Stimulated activated CD8-positive, alpha-beta memory T cell treated with anti-CD3 and anti-CD28 coated beads, Interleukin-15, amount 100 ng/mL, for 48 hours (primary cell): ENCODE measurements around the gene CDCP2.
"Not testable (repeated sequence)": the region's sequence is repeated elsewhere in the genome, so short reads cannot be mapped to it uniquely, and the experiment has no call there.

Source experiments
- DNase-seq, 2 donors: peaks; one replicate each; pipeline ENCODE4 v3.0.0-alpha.2; 2020; ENCODE audit warnings: low read depth in 2 of 2

Gene CDCP2

DNA sequence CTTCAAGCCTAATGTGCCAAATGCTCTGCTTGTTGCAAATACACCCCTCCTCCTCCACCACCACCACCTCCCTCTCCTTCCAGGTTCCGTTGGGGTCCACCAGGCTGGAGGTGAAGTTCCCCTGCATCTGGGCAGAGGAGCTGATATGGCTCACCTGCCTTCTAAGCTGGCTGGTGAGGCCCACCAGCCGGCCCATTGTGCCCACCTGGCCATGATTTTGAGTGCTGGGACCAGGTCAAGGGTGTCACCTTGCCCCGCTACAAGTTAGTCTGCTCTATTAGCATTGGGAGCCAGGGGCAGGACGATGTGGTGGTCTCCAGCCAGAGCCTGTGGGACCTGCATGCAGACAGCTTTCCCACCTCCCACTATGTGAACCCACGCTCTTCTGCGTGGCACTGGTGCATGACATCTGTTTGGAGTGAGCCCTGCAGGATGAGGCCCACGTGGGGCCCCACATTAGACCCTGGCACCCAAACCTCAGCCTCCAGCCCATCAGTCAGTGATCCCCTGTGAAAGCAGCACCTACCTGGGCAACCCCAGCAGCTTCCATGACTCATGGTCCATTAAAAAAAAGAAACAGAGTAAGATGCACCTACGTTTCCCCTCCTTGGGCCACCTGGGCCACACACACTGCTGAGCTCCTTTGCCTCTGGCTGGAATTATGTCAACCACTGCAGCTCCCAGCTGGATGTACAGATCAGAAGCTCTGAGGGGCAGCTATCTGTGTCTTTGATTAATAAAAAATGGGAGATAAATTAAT is 15.6 kb upstream of the CDCP2 start:
- no peak for DNase-seq

- no peak for DNase-seq
These were observed 14.8 kb upstream of the CDCP2 start for GRCh38 chr1:54167422-54168139.

- not testable (repeated sequence) for DNase-seq
These were observed 13.6 kb upstream of the CDCP2 start for GRCh38 chr1:54166357-54166756.

DNA sequence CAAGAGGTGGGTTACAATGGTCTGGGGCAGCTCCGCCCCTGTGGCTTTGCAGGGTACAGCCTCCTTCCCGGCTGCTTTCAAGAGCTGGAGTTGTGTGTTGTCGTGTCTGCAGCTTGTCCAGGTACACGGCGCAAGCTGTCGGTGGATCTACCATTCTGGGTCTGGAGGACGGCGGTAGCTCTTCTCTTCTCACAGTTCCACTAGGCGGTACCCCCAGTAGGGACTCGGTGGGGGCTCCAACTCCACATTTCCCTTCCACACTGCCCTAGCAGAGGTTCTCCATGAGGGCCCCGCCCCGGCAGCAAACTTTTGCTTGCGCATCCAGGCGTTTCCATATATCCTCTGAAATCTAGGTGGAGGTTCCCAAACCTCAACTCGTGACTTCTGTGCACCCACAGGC is 12.3 kb upstream of the CDCP2 start:
- DNase-seq = no peak

DNA sequence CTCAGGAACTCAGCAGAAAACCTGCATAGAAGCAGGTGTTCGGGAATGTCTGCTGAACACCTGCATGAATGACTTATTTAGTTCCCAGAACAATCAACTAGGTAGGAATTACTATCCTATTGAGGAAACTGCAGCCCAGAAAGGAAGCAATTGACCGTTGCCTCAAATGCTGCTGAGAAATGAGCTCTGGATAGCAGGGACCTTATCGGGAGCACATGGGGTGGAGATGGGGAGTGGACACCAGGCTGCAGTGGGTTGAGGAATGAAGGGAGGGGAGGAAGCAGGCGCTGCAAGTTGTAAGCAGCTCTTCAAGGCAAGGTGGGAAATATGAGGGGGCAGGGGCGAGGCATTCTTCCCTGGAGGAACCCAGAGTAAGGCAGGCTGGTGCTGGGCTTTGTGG is 10.8 kb upstream of the CDCP2 start:
- no peak for DNase-seq

GRCh38 chr1:54163051-54163450 is 10.3 kb upstream of the CDCP2 start:
- DNase-seq = no peak

- DNase-seq = no peak
These were observed 8.8 kb upstream of the CDCP2 start for GRCh38 chr1:54161495-54162168.

DNA sequence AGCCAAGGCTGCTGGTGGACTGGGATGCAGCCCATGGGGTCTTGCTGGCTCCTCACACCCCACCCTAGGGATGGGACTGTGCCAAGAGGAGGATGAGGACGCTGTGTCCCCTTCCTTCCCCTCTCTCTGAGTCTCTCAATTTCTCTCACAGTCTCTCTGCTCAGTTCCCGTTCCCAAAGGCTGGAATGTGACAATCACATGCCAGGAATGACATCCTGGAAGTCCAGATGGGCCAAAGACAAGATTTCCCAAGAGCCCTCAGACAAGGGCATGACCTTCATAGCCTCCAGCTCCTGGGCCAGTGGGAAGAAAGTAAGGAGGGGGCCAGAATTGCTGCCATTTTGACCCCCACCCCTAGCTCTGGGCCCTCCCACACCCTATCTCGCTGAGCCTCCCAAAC is 7.6 kb upstream of the CDCP2 start:
- no peak for DNase-seq

DNA sequence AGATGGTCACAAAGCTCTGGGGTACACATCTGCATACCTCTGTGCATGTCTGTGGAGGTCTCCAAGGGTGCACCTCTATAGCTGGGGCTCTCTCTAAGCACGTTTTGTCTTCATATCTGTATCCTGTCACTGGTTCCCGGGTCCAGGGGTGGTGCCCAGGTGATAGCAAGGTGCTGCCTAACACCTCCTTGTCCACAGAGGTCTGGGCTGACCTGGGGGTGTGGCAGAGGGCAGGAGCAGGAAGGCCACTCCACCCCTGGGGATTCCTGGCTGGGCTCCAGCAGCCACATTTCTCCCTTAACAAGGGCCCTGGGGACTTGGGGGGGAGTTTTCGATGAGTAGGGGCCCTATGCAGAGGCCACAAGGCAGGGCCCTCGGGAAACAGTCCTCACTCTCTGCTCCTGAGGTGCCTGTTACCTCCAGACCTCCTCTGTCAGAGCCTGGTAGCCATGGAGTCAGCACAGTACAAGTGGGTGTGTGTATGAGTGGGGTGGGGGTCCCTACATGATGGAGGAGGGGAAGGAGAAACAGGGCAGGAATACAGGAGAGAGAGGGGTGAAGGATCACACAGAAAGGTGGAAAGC is 7.0 kb upstream of the CDCP2 start:
- no peak for DNase-seq

GRCh38 chr1:54158071-54158470 is 5.3 kb upstream of the CDCP2 start:
- DNase-seq = no peak

DNA sequence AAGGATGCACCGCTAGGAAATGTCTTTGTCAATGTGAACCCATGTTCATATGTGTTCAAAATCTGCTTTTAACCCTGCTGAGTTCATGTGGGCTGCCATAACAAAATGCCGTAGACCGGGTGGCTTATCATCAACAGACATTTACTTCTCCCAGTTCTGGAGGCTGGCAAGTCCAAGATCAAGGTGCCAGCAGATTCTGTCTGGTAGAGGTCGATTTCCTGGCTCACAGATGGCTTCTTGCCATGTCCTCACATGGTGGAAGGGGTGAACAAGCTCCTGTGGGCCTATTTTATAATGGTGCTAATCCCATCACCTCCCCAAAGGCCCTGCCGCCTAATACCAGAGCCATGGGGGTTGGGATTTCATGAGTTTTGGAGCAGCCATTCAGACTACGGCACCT is 4.6 kb upstream of the CDCP2 start:
- DNase-seq = no peak

GRCh38 chr1:54156986-54157385 is 4.2 kb upstream of the CDCP2 start:
- no peak for DNase-seq

DNA sequence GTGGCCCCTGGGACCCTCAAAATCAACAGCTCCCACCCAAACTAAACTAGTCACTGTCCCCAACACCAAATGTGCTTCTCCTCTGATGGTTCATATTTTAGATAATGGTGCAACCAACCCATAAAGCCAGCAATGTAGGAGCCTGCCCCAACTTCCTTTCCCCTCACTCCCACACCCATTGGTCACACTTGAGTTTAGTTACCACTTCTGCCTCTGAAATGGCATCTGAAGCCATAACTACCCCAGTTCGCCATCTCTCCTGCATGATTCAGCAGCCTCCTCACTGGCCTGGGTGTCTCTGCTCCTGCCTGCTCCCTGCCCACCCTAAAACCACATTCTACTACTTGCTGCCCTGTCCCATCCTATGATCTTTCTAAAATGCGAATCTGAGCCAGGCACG is 3.4 kb upstream of the CDCP2 start:
- no peak for DNase-seq

- DNase-seq = no peak
These were observed 987 bp upstream of the CDCP2 start for GRCh38 chr1:54153535-54154439.

DNA sequence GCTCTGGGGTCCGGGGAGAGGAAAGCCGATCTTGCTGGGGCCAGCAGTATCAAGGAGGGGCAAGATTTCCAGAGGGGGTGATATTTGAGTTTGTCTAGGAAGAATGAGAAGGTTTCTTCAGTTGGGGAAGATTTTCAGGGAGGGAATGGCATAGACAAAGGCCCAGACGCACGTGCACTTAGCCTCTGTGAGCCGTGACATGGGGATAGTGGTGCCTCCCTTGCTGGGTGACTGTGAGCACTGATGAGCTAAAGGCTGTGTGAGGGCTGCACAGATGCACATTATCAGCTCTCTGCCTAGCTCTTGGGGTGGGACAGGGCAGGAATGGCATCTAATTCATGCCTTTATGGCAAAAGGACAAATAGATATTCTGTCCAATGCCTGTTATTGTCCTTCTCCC is 1.8 kb downstream of the CDCP2 start:
- DNase-seq = no peak

DNA sequence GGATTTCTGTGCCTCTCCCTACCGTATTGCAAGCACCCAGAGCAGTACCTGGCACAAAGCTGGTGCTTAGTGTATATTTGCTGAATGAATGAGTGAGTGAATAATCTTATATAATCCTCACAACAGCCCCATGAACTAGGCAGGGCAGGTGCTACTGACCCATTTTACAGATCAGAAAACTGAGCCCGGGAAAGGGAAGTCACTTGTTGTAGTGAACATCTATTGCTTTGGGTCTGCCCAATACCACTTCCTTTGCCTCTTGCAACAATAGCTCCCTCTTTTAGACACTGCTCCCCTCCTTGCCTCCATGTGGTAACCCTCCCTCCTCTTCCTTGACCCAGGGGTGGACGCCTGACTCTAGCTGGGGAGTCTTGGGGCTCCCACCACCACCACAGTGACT is 3.1 kb downstream of the CDCP2 start:
- no peak for DNase-seq

- no peak for DNase-seq
These were observed 8.4 kb downstream of the CDCP2 start for GRCh38 chr1:54144366-54144765.

DNA sequence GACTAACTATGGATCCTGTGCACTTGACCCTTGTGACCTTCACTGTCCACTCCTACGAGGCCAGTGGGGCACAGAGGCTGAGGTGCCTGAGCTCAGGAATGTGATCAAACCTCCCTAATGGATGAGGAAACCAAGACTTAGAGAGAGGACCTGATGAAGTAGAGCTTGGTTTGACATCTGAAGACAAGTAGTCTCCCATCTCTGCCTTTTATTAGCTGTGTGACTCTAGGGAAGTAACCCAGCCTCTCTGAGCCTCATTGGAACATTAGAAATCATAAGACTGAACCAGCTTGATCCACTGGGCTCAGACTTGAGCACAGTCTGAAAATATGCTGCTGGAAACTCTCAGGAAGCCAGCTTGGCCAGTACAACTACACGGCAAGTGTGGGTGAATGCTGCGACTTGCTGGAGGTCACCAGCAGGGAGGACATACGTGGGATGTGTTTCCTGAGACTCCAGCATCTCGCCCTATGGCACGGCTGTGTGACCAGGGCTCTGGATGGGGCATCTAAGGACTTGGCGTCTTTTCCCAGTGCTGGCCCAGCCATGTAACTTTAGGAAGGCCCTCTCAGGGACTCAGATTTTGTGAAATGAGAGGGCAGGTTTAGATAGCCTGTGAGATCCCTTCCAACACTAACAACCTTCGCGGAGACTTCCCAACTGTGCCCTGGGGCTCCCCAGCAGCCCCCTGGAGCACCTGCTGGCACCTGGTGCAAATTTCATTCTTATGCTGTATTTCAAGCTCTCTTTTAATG is 10.5 kb downstream of the CDCP2 start:
- DNase-seq = no peak

DNA sequence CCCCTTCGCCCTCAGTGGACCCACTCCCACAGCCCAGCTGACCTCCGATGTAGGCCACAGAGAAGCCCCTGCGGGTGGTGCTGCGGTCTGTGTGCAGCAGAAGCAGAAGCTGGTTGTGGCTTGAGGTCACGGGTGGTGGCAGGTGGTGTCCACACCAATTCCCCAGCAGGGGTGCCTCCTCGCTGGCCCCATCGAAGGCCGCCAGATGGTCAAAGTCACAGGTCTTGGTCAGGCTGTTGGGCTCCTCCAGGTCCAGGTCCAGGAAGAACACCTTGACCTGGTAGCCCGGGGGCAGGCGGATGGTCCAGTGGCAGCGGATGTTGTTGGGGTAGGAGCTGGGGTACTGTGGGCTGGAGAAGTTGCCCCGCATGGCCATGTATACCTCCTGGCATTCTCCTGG is 13.1 kb downstream of the CDCP2 start:
- DNase-seq = no peak

DNA sequence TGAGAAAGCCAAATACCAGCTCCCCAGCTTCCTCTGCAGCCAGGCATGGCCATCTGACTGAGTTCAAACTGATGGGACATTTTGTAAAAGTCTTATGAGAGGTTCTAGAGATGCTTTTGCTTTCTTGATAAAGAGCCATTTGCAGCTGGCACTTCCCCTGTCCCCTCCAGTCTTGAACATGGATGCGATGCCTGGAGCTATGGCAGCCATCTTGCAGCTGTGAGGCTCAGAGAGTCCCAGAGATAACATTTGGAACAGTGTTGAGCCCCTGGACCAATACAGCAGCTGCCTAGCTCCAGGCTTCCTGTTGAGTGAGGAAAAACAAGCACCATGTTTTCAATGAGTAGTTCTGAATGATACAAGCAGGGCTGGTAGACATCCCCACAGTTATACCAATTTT is 13.8 kb downstream of the CDCP2 start:
- no peak for DNase-seq

- DNase-seq = no peak
These were observed 15.2 kb downstream of the CDCP2 start for GRCh38 chr1:54137534-54138061.
